Sigmoid colon (tissue), 4 donors: Measurements from ENCODE around the gene FDPS.

Experiments
- EP300 ChIP-seq, 4 donors: sonication (generic); formaldehyde crosslinking; IDR thresholded peaks; one replicate each; pipeline ENCODE4 v1.6.1; 2017; ENCODE audit warnings: antibody characterized with exemption in 4 of 4
- POLR2A ChIP-seq, 2 donors: fragments of 450-650 bp; IDR thresholded peaks; one replicate each; pipeline ENCODE4 v1.6.1; 2016; ENCODE audit warnings: antibody characterized with exemption in 2 of 2, mild to moderate bottlenecking in 2 of 2, moderate library complexity in 2 of 2
- POLR2AphosphoS5 ChIP-seq, 4 donors: sonication (generic); formaldehyde crosslinking; IDR thresholded peaks; one replicate each; pipeline ENCODE4 v1.6.1; 2017; ENCODE audit warnings: antibody characterized with exemption in 4 of 4
- TF ChIP-seq, protein P1 (sequence below), 4 experiments: fragments of 450-650 bp in 3 of 4; fragments of 200-600 bp in 1 of 4; IDR thresholded peaks; one replicate each; pipeline ENCODE4 v1.5.1; 2016 to 2019; ENCODE audit warnings: antibody characterized with exemption in 4 of 4, mild to moderate bottlenecking in 3 of 4, moderate library complexity in 2 of 4

DNA sequence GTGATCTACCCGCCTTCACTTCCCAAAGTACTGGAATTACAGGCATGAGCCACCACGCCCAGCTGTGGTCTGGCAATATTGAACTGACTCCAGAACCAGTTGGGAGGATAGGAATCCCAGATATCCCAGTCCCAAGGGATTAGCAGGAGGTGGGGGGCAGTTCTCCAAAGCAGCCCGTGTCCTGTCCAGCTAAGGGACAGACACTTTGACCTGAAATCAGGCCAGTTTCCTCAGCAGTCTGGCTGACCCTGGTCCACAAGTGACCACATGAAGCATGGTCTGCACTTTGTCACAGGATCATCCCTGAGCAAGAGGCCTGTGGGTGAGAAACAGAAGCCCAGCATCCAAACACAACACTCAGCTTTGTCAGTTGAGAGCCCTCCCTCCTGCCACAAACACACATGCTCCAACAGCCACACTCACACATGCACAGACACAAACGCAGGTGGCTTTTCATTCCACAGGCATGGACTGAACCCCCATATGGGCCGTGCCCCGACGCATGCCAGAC is 2.7 kb upstream of the FDPS start:
- no peak for TF ChIP-seq POLR2AphosphoS5 (IDR thresholded peaks at IDR 0.05)
- TF ChIP-seq, protein P1, sequence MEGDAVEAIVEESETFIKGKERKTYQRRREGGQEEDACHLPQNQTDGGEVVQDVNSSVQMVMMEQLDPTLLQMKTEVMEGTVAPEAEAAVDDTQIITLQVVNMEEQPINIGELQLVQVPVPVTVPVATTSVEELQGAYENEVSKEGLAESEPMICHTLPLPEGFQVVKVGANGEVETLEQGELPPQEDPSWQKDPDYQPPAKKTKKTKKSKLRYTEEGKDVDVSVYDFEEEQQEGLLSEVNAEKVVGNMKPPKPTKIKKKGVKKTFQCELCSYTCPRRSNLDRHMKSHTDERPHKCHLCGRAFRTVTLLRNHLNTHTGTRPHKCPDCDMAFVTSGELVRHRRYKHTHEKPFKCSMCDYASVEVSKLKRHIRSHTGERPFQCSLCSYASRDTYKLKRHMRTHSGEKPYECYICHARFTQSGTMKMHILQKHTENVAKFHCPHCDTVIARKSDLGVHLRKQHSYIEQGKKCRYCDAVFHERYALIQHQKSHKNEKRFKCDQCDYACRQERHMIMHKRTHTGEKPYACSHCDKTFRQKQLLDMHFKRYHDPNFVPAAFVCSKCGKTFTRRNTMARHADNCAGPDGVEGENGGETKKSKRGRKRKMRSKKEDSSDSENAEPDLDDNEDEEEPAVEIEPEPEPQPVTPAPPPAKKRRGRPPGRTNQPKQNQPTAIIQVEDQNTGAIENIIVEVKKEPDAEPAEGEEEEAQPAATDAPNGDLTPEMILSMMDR (IDR thresholded peaks at IDR 0.05), result no peak
- TF ChIP-seq POLR2A (IDR thresholded peaks at IDR 0.05), result no peak
- no peak for TF ChIP-seq EP300 (IDR thresholded peaks at IDR 0.05)
